NCI-H774 (cell line): Measurements from ENCODE around the gene HARS1.
"Not testable (repeated sequence)": the region's sequence is repeated elsewhere in the genome, so short reads cannot be mapped to it uniquely, and the experiment has no call there.

ENCODE experiments used
- DNase-seq: peaks from one replicate; lab custom pipeline; 2025; lab: John Stamatoyannopoulos, UW

Gene HARS1

GRCh38 chr5:140633021-140633471, 58.1 kb downstream of the HARS1 start, which contains the start of gene CD14:
TSS of gene CD14 (minus strand) at chr5:140633175. CDS start at chr5:140633071, 104 bp downstream.
- no peak for DNase-seq

GRCh38 chr5:140632366-140633020, 58.7 kb downstream of the HARS1 start:
- DNase-seq, result peak; percentile 42

- peak; percentile 42 for DNase-seq
These were observed 59.3 kb downstream of the HARS1 start for GRCh38 chr5:140631831-140632365.

- DNase-seq, result no peak
These were observed 60.1 kb downstream of the HARS1 start for GRCh38 chr5:140631036-140631417.

- DNase-seq, result no peak
These were observed 60.7 kb downstream of the HARS1 start for GRCh38 chr5:140630292-140631035.

- DNase-seq, result no peak
These were observed 62.5 kb downstream of the HARS1 start for GRCh38 chr5:140628711-140629110.

GRCh38 chr5:140627972-140628371, 63.2 kb downstream of the HARS1 start:
- DNase-seq, result no peak

- DNase-seq, result not testable (repeated sequence)
These were observed 66.3 kb downstream of the HARS1 start for GRCh38 chr5:140624886-140625285.
